CD4-positive, alpha-beta T cell (primary cell): ENCODE data around the gene HDAC4. TPM values are rescaled to one million over a fixed set of nuclear protein-coding genes. Genes with fewer than 3 reads are reported as not detected.
A peak's percentile ranks its signal among the peaks of the same experiment; 100 is the strongest.

Experiments used
- ATAC-seq: fragments of 200-7000 bp; cut with Tn5 transposase; one replicate; pipeline ENCODE4 v1.10.0; 2022; ENCODE audit warnings: mild to moderate bottlenecking; ENCODE audit not compliant: poor library complexity
- CTCF ChIA-PET: fragments of 350-600 bp; sonication (Branson Sonifier 250); formaldehyde crosslinking; loops from one replicate; lab custom pipeline; 2021; ENCODE audit warnings: antibody characterized with exemption, inconsistent platforms; lab: Charles Lee
- POLR2A ChIA-PET: fragments of 350-600 bp; sonication (Branson Sonifier 250); formaldehyde crosslinking; loops from one replicate; lab custom pipeline; 2021; ENCODE audit warnings: antibody characterized with exemption, inconsistent platforms; lab: Charles Lee
- DNase-seq, 14 experiments: peaks; one replicate each; pipeline ENCODE4 v3.0.0-alpha.2; 2013 to 2020; ENCODE audit warnings: mixed read lengths in 2 of 14
- H3K27ac ChIP-seq, 2 donors: one replicate each; pipeline versions ENCODE4 v1.5.1 to v1.7.0; 2013; ENCODE audit warnings: low read length in 2 of 2, low read depth in 1 of 2, mild to moderate bottlenecking in 1 of 2
- H3K27me3 ChIP-seq, 2 experiments: 1 replicate in 1 of 2; 2 replicates in 1 of 2; pipeline versions ENCODE4 v1.6.1 to v1.7.0; 2013; ENCODE audit warnings: low read length in 2 of 2, control low read depth in 1 of 2, mild to moderate bottlenecking in 1 of 2, moderate library complexity in 1 of 2; ENCODE audit not compliant: insufficient read depth in 2 of 2, control insufficient read depth in 1 of 2
- H3K36me3 ChIP-seq: one replicate; pipeline ENCODE4 v1.6.1; 2013; ENCODE audit warnings: low read length, control low read depth; ENCODE audit not compliant: insufficient read depth
- H3K4me1 ChIP-seq: one replicate; pipeline ENCODE4 v1.6.1; 2013; ENCODE audit warnings: low read length, control low read depth; ENCODE audit not compliant: insufficient read depth
- H3K4me3 ChIP-seq: one replicate; pipeline ENCODE4 v1.5.1; 2013; ENCODE audit warnings: mild to moderate bottlenecking, low read length, moderate library complexity
- H3K9me3 ChIP-seq, 2 experiments: 1 replicate in 1 of 2; 2 replicates in 1 of 2; pipeline versions ENCODE4 v1.6.1 to v1.7.0; 2013; ENCODE audit warnings: low read length in 2 of 2, mild to moderate bottlenecking in 2 of 2, control low read depth in 1 of 2, moderate library complexity in 1 of 2; ENCODE audit not compliant: control insufficient read depth in 1 of 2, insufficient read depth in 1 of 2
- H3K27ac Mint-ChIP-seq: one replicate; pipeline ENCODE4 v1.8.0; 2020; ENCODE audit warnings: mixed read lengths
- H3K27me3 Mint-ChIP-seq: one replicate; pipeline ENCODE4 v1.8.0; 2021; ENCODE audit warnings: mixed read lengths
- H3K36me3 Mint-ChIP-seq: one replicate; pipeline ENCODE4 v1.8.0; 2021; ENCODE audit warnings: low read depth, mixed read lengths
- H3K4me1 Mint-ChIP-seq: one replicate; pipeline ENCODE4 v1.8.0; 2021; ENCODE audit warnings: low read depth, mixed read lengths
- H3K4me3 Mint-ChIP-seq: one replicate; pipeline ENCODE4 v1.8.0; 2020; ENCODE audit warnings: mild to moderate bottlenecking, mixed read lengths
- H3K9me3 Mint-ChIP-seq: one replicate; pipeline ENCODE4 v1.8.0; 2020; ENCODE audit warnings: mixed read lengths
- CTCF ChIP-seq: fragments of 200-600 bp; IDR thresholded peaks from one replicate; pipeline ENCODE4 v1.8.0; 2022; ENCODE audit warnings: antibody characterized with exemption, mild to moderate bottlenecking
- intact Hi-C, 2 experiments: fragments of 100-400 bp; cut with DNase I in 1 of 2; cut with micrococcal nuclease in 1 of 2; formaldehyde crosslinking; loops; one replicate each; pipeline versions ENCODE4 v1.15.1 to v1.9.0; 2023 to 2025; cut with DNase I, micrococcal nuclease
- total RNA-seq, 174 experiments: library from RNA in 2 of 174; stranded (reverse) in 2 of 174; gene quantifications; one replicate each; pipeline ENCODE4 v1.2.3 and lab custom pipeline; 2021 to 2026

HDAC4 gene
- total RNA-seq, 2 experiments from 2014 or later: 45.3 to 49.2 TPM

DNA sequence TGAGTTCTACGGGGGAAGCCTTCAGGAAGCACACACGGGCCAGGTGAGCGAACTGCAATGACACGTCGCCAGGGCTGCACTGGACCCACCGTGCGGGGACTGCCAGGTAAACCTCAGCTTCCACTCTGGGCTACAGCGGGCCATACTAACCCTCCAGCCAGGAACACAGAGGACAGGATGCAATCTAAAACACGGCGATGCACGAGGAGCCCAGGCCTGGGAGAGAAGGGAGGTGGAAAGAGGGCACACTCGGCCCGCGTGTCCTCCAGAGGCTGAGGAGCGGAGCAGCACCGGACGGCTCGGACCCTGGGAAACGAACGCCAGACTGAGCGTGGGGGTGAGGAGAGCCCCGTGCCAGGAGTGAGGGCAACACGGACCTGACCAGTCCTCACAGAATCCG, 69.3 kb downstream of the HDAC4 start:
- DNase-seq: peak in 2 of 14 experiments; percentile 3 to 11
- Histone ChIP-seq H3K4me3 (no peak overlapping the region), H3K36me3 (no peaks in the 10 kb centered on the region), H3K4me1 (peaks cover 50% of the 10 kb centered on the region), H3K9me3 (no peaks in the 10 kb centered on the region), H3K27me3 (no peaks in the 10 kb centered on the region), H3K27ac (no peak overlapping the region)
- no peak for TF ChIP-seq CTCF
- peaks cover 5% of the 10 kb centered on the region for H3K36me3 Mint-ChIP-seq
- peaks cover 65% of the 10 kb centered on the region for H3K4me1 Mint-ChIP-seq
- H3K27ac Mint-ChIP-seq: peak overlapping the region; percentile 63
- no peaks in the 10 kb centered on the region for H3K9me3 Mint-ChIP-seq
- intact Hi-C loops: no loop called here
- H3K27me3 Mint-ChIP-seq: no peaks in the 10 kb centered on the region
- ChIA-PET POLR2A (interaction anchor here (1.0 to 1.7 kb wide), 2 partner anchors 9 to 36 kb away, joined by 4 to 6 read pairs; no protein-coding TSS in a partner anchor), CTCF (interaction anchor here (1.1 to 1.3 kb wide), 2 partner anchors 31 to 56 kb away, joined by 3 to 5 read pairs; no protein-coding TSS in a partner anchor)
- peak overlapping the region; percentile 38 for H3K4me3 Mint-ChIP-seq
- ATAC-seq: no peak

GRCh38 chr2:239330836-239331235, 70.0 kb downstream of the HDAC4 start:
- Mint-ChIP-seq H3K4me3 (peak overlapping the region; percentile 38), H3K4me1 (peaks cover 65% of the 10 kb centered on the region), H3K27me3 (no peaks in the 10 kb centered on the region), H3K9me3 (no peaks in the 10 kb centered on the region), H3K27ac (peak overlapping the region; percentile 30), H3K36me3 (peaks cover under 1% of the 10 kb centered on the region)
- ChIA-PET CTCF (no interaction called here), POLR2A (interaction anchor here (1.0 to 1.7 kb wide), 2 partner anchors 8 to 35 kb away, joined by 4 to 6 read pairs; no protein-coding TSS in a partner anchor)
- TF ChIP-seq CTCF: no peak
- no peak overlapping the region for H3K4me3 ChIP-seq
- H3K27ac ChIP-seq: no peak overlapping the region
- H3K9me3 ChIP-seq: no peaks in the 10 kb centered on the region
- peaks cover 54% of the 10 kb centered on the region for H3K4me1 ChIP-seq
- DNase-seq (no peak), ATAC-seq (no peak)
- no peaks in the 10 kb centered on the region for H3K36me3 ChIP-seq
- H3K27me3 ChIP-seq: no peaks in the 10 kb centered on the region
- intact Hi-C loops: no loop called here

DNA sequence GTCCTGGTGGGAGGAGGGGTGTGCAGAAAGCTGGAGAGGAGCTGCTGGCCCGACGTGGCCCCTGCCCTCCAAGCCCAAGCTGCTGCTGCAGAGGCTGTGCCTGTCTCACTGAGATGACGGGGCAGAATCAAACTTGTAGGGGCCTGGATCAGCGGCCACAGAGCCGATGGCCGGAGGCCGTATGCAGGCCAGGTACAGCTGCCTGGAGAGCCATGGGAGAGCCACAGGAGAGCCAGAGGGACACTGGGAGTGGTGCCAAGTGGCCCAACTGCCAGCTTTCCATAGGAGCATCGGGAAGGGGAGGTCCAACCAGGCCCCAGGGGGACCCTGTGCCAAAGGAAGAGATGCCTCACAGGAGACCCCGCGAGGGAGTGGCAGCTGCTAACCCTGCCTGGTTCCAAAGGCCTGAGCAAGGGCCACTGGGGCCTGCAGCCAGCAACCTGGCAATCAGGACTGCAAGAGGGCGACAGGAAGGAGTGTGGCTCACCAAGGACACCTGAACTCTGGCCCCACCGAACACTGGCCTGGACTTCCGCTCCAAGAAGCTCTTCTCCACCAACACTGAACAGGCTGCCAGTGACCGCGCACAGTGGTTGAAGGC, 70.7 kb downstream of the HDAC4 start:
- ATAC-seq: no peak
- no peaks in the 10 kb centered on the region for H3K27me3 Mint-ChIP-seq
- H3K27ac Mint-ChIP-seq: peak overlapping the region; percentile 44

More for the DNA sequence above, 70.7 kb downstream of the HDAC4 start:
- DNase-seq: peak in 1 of 14 experiments; percentile 1
- POLR2A ChIA-PET: no interaction called here
- Mint-ChIP-seq H3K36me3 (no peaks in the 10 kb centered on the region), H3K9me3 (no peaks in the 10 kb centered on the region), H3K4me3 (no peak overlapping the region), H3K4me1 (peaks cover 62% of the 10 kb centered on the region)
- Histone ChIP-seq H3K36me3 (no peaks in the 10 kb centered on the region), H3K27me3 (no peaks in the 10 kb centered on the region), H3K4me1 (peaks cover 54% of the 10 kb centered on the region), H3K9me3 (no peaks in the 10 kb centered on the region), H3K27ac (no peak overlapping the region), H3K4me3 (no peak overlapping the region)
- TF ChIP-seq CTCF: no peak
- intact Hi-C loops: loop anchor here (5.0 kb wide), 3 partner anchors 38 to 67 kb away; no protein-coding TSS in a partner anchor
- CTCF ChIA-PET: no interaction called here
